BLaER1 treated with 17β-estradiol and CSF1 and Interleukin-3, amounts not matched to agents 10 nM and 100 nM (cell line): ENCODE results near the gene BEST2.

Source experiments
- H3K27ac ChIP-seq, 11 experiments: shearing (Covaris generic); formaldehyde crosslinking; 2 replicates each; pipeline ENCODE4 v1.8.1; 2022
- H3K27me3 ChIP-seq, 11 experiments: shearing (Covaris generic); formaldehyde crosslinking; 2 replicates each; pipeline ENCODE4 v1.8.1; 2022
- H3K36me3 ChIP-seq, 11 experiments: shearing (Covaris generic); formaldehyde crosslinking; 2 replicates each; pipeline ENCODE4 v1.8.1; 2022
- H3K4me1 ChIP-seq, 10 experiments: shearing (Covaris generic); formaldehyde crosslinking; 2 replicates each; pipeline ENCODE4 v1.8.1; 2022
- H3K4me2 ChIP-seq, 11 experiments: shearing (Covaris generic); formaldehyde crosslinking; 2 replicates each; pipeline ENCODE4 v1.8.1; 2022
- H3K4me3 ChIP-seq, 10 experiments: shearing (Covaris generic); formaldehyde crosslinking; 2 replicates each; pipeline ENCODE4 v1.8.1; 2022
- H3K9ac ChIP-seq, 11 experiments: shearing (Covaris generic); formaldehyde crosslinking; 2 replicates each; pipeline ENCODE4 v1.8.1; 2022
- H3K9me3 ChIP-seq, 11 experiments: shearing (Covaris generic); formaldehyde crosslinking; replicated peaks in 1 of 11; 2 replicates each; pipeline ENCODE4 v1.8.1; 2022
- H4K20me1 ChIP-seq, 11 experiments: shearing (Covaris generic); formaldehyde crosslinking; 2 replicates each; pipeline ENCODE4 v1.8.1; 2022
- Cebpa-rat ChIP-seq, 11 experiments: shearing (Covaris generic); IDR thresholded peaks; 2 replicates each; pipeline ENCODE4 v1.8.1; 2022

The BEST2 gene

GRCh38 chr19:12754465-12755196 is 3.0 kb downstream of the BEST2 start:
- H3K9me3 ChIP-seq, result no peaks in the 10 kb centered on the region

GRCh38 chr19:12756150-12756883 is 4.7 kb downstream of the BEST2 start:
- H3K27ac ChIP-seq, result no peak overlapping the region
- H3K4me3 ChIP-seq, result no peak overlapping the region
- H3K4me1 ChIP-seq, result peaks cover 0 to 41% (median 25%) of the 10 kb centered on the region in 10 experiments; a peak in 17 of 20 replicates
- TF ChIP-seq Cebpa-rat (IDR thresholded peaks at IDR 0.05), result no peak
- no peak overlapping the region for H3K9ac ChIP-seq
- H3K36me3 ChIP-seq, result no peaks in the 10 kb centered on the region
- peak overlapping the region in 9 of 11 experiments; percentile 69 to 90 (median 78); a peak in 12 of 22 replicates for H3K4me2 ChIP-seq
- H4K20me1 ChIP-seq, result no peaks in the 10 kb centered on the region
- H3K27me3 ChIP-seq, result no peaks in the 10 kb centered on the region
- no peaks in the 10 kb centered on the region for H3K9me3 ChIP-seq

More at GRCh38 chr19:12754465-12755196, 3.0 kb downstream of the BEST2 start:
- peaks cover 0 to 12% (median 0%) of the 10 kb centered on the region in 11 experiments; a peak in 1 of 22 replicates for H3K27me3 ChIP-seq
- H4K20me1 ChIP-seq, result peaks cover 0 to 6% (median 0%) of the 10 kb centered on the region in 11 experiments; a peak in 1 of 22 replicates
- H3K27ac ChIP-seq, result no peak overlapping the region
- TF ChIP-seq Cebpa-rat (IDR thresholded peaks at IDR 0.05), result no peak
- peaks cover 12 to 58% (median 42%) of the 10 kb centered on the region in 10 experiments for H3K4me1 ChIP-seq
- H3K4me2 ChIP-seq, result peak overlapping the region in 1 of 11 experiments; percentile 5; a peak in 1 of 22 replicates
- no peak overlapping the region for H3K4me3 ChIP-seq
- H3K9ac ChIP-seq, result no peak overlapping the region
- H3K36me3 ChIP-seq, result no peaks in the 10 kb centered on the region

GRCh38 chr19:12757544-12758274 is 6.1 kb downstream of the BEST2 start:
- no peak for TF ChIP-seq Cebpa-rat (IDR thresholded peaks at IDR 0.05)
- Histone ChIP-seq H3K36me3 (peaks cover 0 to 3% (median 0%) of the 10 kb centered on the region in 11 experiments; a peak in 1 of 22 replicates), H3K4me1 (peaks cover 0 to 29% (median 18%) of the 10 kb centered on the region in 10 experiments; a peak in 17 of 20 replicates), H3K27ac (peak overlapping the region in 3 of 11 experiments; percentile 29 to 46 (median 42); a peak in 3 of 22 replicates), H3K9me3 (no peaks in the 10 kb centered on the region), H3K27me3 (no peaks in the 10 kb centered on the region), H3K4me3 (peak overlapping the region in 6 of 10 experiments; percentile 22 to 45 (median 40); a peak in 8 of 20 replicates), H3K4me2 (peak overlapping the region; percentile 65 to 90 (median 78)), H4K20me1 (no peaks in the 10 kb centered on the region), H3K9ac (peak overlapping the region in 10 of 11 experiments; percentile 14 to 62 (median 44); a peak in 11 of 22 replicates)

- no peaks in the 10 kb centered on the region for H4K20me1 ChIP-seq
- H3K9me3 ChIP-seq, result no peaks in the 10 kb centered on the region
- H3K9ac ChIP-seq, result no peak overlapping the region
- no peak overlapping the region for H3K4me2 ChIP-seq
- H3K4me3 ChIP-seq, result no peak overlapping the region
- peaks cover 0 to 11% (median 6%) of the 10 kb centered on the region in 11 experiments; a peak in 11 of 22 replicates for H3K36me3 ChIP-seq
- no peak for TF ChIP-seq Cebpa-rat (IDR thresholded peaks at IDR 0.05)
- peaks cover 0 to 20% (median 16%) of the 10 kb centered on the region in 10 experiments; a peak in 17 of 20 replicates for H3K4me1 ChIP-seq
- no peak overlapping the region for H3K27ac ChIP-seq
- no peaks in the 10 kb centered on the region for H3K27me3 ChIP-seq
These were observed 8.1 kb downstream of the BEST2 start for GRCh38 chr19:12759686-12760085.

- H3K4me3 ChIP-seq, result no peak overlapping the region
- H3K9me3 ChIP-seq, result no peaks in the 10 kb centered on the region
- peaks cover 0 to 6% (median 0%) of the 10 kb centered on the region in 11 experiments; a peak in 2 of 22 replicates for H4K20me1 ChIP-seq
- H3K4me2 ChIP-seq, result no peak overlapping the region
- TF ChIP-seq Cebpa-rat (IDR thresholded peaks at IDR 0.05), result no peak
- H3K36me3 ChIP-seq, result peaks cover 0 to 13% (median 6%) of the 10 kb centered on the region in 11 experiments; a peak in 11 of 22 replicates
- no peak overlapping the region for H3K27ac ChIP-seq
- no peaks in the 10 kb centered on the region for H3K27me3 ChIP-seq
- peaks cover 0 to 8% (median 4%) of the 10 kb centered on the region in 10 experiments; a peak in 7 of 20 replicates for H3K4me1 ChIP-seq
- no peak overlapping the region for H3K9ac ChIP-seq
These were observed 11.5 kb downstream of the BEST2 start for GRCh38 chr19:12763100-12763499.

GRCh38 chr19:12764698-12765097 is 13.1 kb downstream of the BEST2 start:
- TF ChIP-seq Cebpa-rat (IDR thresholded peaks at IDR 0.05), result no peak

GRCh38 chr19:12766051-12766521 is 14.5 kb downstream of the BEST2 start:
- H3K4me3 ChIP-seq, result peak overlapping the region; percentile 33 to 69 (median 52); a peak in 17 of 20 replicates
- no peaks in the 10 kb centered on the region for H3K9me3 ChIP-seq
- H3K4me1 ChIP-seq, result peaks cover 12 to 24% (median 17%) of the 10 kb centered on the region in 10 experiments
- peak overlapping the region; percentile 65 to 93 (median 79) for H3K4me2 ChIP-seq
- H3K9ac ChIP-seq, result peak overlapping the region in 10 of 11 experiments; percentile 3 to 61 (median 32); a peak in 12 of 22 replicates
- peaks cover 0 to 19% (median 0%) of the 10 kb centered on the region in 11 experiments; a peak in 5 of 22 replicates for H4K20me1 ChIP-seq
- H3K27me3 ChIP-seq, result no peaks in the 10 kb centered on the region
- peaks cover 0 to 13% (median 6%) of the 10 kb centered on the region in 11 experiments; a peak in 11 of 22 replicates for H3K36me3 ChIP-seq
- no peak overlapping the region for H3K27ac ChIP-seq
- no peak for TF ChIP-seq Cebpa-rat (IDR thresholded peaks at IDR 0.05)

More at GRCh38 chr19:12764698-12765097, 13.1 kb downstream of the BEST2 start:
- Histone ChIP-seq H3K9me3 (no peaks in the 10 kb centered on the region), H3K27me3 (no peaks in the 10 kb centered on the region), H3K4me2 (no peak overlapping the region), H3K27ac (no peak overlapping the region), H3K9ac (no peak overlapping the region), H3K36me3 (peaks cover 0 to 13% (median 6%) of the 10 kb centered on the region in 11 experiments; a peak in 11 of 22 replicates), H3K4me3 (no peak overlapping the region), H4K20me1 (peaks cover 0 to 7% (median 0%) of the 10 kb centered on the region in 11 experiments; a peak in 3 of 22 replicates), H3K4me1 (peaks cover 6 to 15% (median 10%) of the 10 kb centered on the region in 10 experiments)

- H3K27ac ChIP-seq, result no peak overlapping the region
- H3K9me3 ChIP-seq, result no peaks in the 10 kb centered on the region
- no peak overlapping the region for H3K4me2 ChIP-seq
- no peak overlapping the region for H3K4me3 ChIP-seq
- H4K20me1 ChIP-seq, result peaks cover 0 to 23% (median 0%) of the 10 kb centered on the region in 11 experiments; a peak in 5 of 22 replicates
- 0 out of 22 replicates have a peak overlapping the region, but pooled peaks of 1 of the 11 experiments have one; percentile 14 for H3K9ac ChIP-seq
- H3K36me3 ChIP-seq, result peaks cover 0 to 13% (median 6%) of the 10 kb centered on the region in 11 experiments; a peak in 11 of 22 replicates
- peaks cover 12 to 32% (median 24%) of the 10 kb centered on the region in 10 experiments for H3K4me1 ChIP-seq
- H3K27me3 ChIP-seq, result no peaks in the 10 kb centered on the region
- no peak for TF ChIP-seq Cebpa-rat (IDR thresholded peaks at IDR 0.05)
These were observed 15.6 kb downstream of the BEST2 start for GRCh38 chr19:12767150-12767549.
